ENCODE measurements around the gene PFKM.
A peak's percentile ranks its signal among the peaks of the same experiment; 100 is the strongest.

PFKM gene

DNA sequence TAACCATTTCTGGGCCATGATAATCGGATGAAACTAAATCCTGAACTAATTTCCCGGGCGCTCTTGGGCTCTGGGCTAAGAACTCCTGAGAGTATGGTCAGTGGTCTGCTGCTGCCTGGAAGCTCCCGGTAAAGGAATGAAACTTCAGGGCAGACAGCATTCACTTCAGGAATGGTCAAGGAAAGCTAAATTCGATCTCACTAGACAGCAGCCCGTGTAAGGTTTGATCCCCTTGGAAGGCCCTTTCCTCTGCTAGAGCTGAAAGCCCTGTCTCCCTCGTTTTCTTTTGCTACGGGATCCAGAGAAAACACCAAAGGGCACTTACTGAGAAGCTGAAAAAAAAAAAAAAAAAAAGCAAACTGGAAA, 37.5 kb downstream of the PFKM start:
- DNase-seq (ENCODE audit: low spot score), result no peak

- DNase-seq (ENCODE audit: low spot score), result peak; percentile 99
Observed at GRCh38 chr12:48157018-48157888, 38.1 kb downstream of the PFKM start, which contains the start of gene ASB8. ASB8 (minus strand) TSS chr12:48157515; CDS start chr12:48153496, 4,019 bp downstream.

DNA sequence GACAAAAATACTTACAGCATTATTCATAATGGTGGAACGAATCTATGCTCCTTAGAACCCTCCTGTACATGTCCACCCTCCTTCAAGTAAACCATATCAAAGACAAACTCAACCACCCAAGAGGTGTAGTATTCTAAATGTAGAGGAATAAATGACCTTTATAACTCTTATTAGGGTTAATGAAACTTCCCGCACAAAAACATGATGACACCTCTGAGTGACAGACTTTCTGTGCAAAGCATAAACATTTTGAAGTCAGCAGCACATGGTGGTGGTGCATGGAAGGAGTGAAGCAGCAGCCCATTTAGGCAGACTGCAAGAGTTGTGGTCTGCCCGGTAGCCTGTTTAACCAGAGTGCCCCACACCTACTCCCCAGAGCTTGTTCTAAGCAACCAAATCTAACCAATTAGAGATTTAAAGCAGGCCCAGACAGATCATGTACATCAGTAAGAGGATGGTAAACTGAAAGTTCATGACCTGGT, 38.8 kb downstream of the PFKM start:
- DNase-seq (ENCODE audit: low spot score), result peak; percentile 12

DNA sequence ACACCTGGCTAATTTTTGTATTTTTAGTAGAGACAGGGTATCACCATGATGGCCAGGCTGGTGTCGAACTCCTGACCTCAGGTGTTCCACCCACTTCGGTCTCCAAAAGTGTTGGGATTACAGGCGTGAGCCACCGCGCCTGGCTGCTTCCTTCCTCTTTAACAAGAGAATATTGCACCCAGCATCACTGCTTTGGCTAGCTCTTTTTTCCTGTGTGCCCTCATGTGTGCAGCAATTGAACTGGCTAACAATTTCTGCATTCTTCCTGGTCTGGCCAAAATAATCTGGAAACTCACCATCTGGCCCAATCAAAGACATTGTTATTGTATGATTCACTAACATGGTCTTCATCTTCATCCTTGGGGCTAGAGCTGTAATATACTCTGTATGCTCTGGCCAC, 40.9 kb downstream of the PFKM start:
- DNase-seq (ENCODE audit: low spot score), result no peak

DNA sequence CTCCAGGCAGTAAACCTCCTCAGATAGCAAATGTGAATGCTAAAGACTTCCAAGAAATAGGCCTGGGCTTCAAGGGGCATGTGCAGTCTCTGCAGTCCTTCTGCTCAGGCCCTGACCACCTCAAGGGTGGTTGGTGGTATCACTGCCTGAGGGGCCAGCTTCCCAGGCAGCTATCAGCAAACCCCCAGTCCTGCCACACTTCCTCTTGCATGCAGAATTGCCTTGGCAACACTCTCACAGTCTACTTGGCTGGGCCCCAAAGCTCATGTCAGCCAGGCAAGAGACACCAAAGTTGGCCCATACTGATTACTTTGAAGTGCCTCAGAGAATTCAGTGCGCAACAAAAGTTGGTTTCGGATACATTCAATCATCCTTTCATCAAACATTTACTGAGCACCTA, 41.6 kb downstream of the PFKM start:
- no peak for DNase-seq (ENCODE audit: low spot score)

- DNase-seq (ENCODE audit: low spot score), result no peak
Observed at GRCh38 chr12:48163150-48163747, 44.1 kb downstream of the PFKM start.

DNA sequence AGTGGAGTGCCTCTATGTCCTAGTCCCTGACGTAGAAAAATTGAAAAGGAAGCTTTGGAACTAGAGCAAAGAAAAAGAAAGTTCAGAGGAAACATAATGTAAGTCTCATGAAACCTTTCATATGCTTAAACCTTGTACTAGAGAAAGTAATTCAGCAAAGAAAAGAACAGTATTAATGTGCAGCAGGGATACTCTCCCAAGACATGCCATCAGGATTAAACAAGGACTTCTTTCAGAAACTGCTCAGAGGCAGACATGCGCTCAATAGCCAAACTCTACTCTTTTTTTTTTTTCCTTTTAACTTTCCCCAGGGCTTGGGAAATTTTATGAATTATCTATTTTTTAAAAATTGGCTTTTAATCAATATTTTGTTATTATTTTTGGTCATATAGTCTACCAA, 45.3 kb downstream of the PFKM start:
- no peak for DNase-seq (ENCODE audit: low spot score)

DNA sequence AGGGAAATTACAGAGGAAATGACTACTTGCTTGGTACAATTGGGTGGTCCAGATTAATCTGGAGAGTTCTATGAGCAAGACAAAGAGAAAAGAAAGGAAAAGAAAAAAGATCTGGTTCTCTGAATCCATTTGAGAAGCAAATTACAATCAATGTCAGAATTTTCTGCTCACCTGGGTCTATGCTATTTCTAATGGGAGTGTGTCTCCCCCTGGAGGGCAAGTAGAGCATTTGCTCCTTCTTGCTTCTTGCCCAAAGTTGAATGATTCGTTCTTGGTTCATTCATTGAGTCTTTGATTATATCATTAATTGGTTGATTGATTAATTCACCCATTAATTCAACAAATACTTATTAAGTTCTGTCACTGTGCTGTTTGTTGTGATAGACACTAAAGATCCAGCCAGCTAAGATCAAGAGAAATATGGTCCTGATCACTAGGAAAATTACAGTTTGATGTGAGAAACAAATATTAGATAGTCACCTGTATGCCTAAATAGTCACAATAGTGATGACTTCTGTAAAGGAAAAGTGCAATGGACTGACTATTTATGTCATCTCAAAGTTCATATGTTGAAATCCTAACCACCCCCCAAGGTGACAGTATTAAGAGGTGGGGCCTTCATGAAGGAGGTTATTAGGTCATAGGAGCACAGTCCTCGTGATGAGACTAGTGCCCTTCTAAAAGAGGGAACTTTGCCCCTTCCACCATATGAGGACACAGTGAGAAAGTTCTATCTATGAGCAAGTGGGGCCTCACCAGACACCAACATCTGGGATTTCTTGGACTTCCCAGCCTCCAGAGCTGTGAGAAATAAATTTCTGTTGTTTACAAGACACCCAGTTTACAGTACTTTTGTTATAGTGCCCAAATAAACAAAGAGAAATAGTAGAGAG, 46.2 kb downstream of the PFKM start:
- peak; percentile 61 for DNase-seq (ENCODE audit: low spot score)

DNA sequence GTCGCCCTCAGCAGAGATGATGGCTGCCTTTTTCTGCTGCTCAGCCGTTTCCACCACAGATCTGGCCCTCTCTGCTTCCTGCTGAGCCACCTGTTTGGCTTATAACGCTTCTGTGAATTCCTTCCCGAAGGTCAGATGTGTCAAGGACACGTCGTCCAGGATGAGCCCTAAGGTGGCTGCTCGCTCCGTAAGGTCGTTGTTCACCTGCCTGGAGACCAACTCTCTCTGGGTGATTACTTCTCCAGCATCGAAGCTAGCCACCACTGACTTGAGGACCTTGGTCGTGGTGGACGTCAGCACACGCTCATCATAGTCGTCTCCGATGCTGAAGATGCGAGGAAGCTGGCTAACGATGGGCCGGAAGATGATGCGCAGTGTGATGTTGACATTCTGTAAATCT, 49.8 kb downstream of the PFKM start:
- no peak for DNase-seq (ENCODE audit: low spot score)

DNA sequence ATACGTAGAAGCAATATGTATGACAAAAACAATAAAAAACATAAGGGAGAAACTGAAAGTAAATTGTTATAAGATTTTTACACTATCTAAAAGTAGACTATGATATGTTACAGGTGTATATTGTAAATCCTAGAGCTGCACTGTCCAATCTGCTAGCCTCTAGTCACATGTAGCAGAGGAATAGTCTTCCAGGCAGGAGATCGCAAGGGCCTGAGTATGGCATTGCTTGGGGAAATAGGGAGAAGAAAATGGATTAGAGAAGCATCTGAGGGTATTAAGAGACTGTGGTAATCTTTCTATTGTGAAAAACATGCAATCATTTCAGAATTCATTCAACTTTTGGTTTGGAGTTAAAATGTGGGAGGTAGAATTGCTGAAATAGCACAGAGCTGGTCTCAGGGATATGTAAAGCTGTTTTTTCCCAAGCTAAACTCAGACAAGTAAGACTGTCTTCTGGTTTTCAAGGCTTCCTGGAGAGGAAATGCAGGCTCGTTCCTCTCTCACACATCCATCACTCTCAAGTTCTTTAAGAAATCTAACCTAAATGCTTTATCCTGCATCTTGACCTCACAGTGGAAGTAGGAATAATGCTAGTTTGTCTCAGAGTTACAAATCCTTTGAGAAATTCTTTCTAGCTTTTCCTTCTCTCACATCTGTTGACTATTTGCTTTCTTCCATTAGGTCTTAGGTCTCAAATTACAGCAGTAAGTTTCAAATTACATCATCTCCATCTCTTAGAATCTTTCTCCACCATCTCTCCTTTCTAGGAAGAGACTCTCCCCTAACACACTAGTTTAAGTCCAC, 56.7 kb downstream of the PFKM start:
- no peak for DNase-seq (ENCODE audit: low spot score)

- no peak for DNase-seq (ENCODE audit: low spot score)
Observed at GRCh38 chr12:48176417-48176751, 57.2 kb downstream of the PFKM start.

DNA sequence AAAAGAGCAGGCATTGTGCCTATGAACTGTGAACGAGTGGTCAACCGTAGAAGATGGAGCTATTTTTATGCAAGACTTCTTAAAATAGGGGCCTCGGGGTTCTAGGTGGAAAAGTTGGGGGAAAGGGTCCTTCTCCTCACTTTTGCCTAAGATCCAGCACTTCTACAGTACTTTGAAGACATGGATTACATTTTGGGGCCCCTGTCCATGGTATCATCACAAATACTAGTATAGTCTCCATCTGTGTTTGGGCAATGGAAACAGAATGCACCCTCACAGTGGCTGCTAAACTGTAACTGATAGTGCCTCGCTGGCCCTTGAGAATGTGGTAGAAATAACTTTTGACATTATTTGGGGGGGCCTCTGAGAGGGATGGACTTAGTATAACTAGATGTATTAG, 58.8 kb downstream of the PFKM start:
- no peak for DNase-seq (ENCODE audit: low spot score)

GRCh38 chr12:48179466-48179865, 60.3 kb downstream of the PFKM start:
- DNase-seq (ENCODE audit: low spot score), result no peak

- DNase-seq (ENCODE audit: low spot score), result no peak
Observed at GRCh38 chr12:48180424-48180823, 61.3 kb downstream of the PFKM start.

DNA sequence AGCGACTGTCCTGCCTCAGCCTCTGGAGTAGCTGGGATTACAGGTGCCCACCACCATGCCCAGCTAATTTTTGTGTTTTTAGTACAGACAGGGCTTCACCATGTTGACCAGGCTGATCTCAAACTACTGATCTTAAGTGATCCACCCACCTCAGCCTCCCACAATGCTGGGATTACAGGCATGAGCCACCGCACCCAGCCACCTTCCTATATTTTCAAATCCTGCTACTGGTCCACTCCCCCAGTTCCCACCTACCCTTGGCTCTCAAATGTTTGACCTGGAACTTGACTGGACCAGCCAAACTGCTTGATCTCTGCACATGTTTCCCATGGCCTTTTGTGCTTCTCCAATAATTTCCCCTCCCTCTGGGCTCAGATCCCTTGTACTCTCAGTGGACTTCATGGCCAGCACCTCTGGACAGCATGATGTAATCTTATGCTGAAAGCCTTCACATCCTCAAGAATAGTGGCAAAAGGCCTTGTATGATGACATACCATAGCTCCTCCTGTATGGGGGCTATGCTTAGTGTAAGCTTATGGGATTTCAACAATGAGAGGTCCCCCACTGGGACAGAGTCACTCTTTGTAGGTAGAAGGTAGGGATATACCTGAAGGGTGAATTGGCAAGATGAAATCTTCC, 61.8 kb downstream of the PFKM start:
- no peak for DNase-seq (ENCODE audit: low spot score)

DNA sequence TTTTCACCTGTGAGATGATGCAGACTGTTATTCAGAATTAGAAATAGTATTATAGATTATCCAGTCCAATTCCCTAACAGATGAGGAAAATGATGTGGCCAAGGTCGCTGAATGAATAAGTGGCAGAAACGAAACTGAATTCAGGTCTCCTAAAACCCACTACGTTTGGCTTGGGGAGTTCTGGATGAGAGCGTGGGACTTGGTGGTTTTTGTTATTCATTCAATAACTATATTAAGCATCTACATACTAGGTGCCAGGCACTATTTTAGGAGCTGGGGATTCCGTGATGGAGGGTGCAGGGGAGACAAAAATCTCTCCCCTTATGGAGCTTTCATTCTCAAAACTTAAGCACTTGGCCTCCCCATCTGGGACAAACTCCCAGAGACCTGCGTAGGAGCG, 63.5 kb downstream of the PFKM start:
- DNase-seq (ENCODE audit: low spot score), result no peak

DNA sequence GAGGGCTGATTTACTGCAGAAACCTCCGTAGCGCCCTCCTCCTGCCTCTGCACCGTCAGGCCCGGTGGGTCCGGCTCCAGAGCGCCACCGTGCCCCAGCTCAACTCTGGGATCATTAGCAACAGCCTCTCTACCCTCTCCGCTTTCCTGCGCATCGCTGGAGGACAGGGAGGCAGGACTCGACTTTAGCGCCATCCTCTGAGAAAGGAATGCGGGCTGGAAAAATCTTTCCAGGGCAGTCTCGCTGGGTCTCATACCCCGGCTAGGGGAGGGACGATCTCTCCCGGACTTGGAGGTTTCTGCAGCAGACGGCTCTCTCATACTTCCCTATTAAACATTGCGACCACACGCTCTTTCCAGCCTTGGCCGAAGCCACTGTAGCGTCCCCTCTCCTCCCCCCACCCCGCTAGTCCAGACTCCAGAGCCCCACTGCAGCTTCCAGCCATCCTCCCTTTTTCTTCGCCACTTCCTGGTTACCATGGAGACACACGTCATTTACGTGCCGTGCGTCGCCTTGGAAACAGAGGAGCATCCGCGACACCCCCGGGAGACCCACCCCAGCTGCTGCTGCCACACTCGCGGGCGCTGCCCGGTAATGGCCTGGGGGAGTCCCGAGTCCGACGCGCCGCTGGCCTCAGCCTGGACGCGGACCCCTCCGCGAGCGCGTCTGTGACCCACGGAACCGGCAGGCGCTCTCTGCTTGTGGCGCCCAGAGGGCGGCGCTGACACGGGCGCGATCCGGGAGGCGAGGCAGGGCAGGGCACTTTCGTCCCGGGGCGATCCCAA, 64.1 kb downstream of the PFKM start, which contains the start of gene CCDC184:
CCDC184 (plus strand) TSS at position 554 of the 785 bp plus-strand sequence. CDS start 479 bp downstream, outside the sequence.
- DNase-seq (ENCODE audit: low spot score), result peak; percentile 92

- DNase-seq (ENCODE audit: low spot score), result peak; percentile 20
Observed at GRCh38 chr12:48183876-48184548, 64.8 kb downstream of the PFKM start.

DNA sequence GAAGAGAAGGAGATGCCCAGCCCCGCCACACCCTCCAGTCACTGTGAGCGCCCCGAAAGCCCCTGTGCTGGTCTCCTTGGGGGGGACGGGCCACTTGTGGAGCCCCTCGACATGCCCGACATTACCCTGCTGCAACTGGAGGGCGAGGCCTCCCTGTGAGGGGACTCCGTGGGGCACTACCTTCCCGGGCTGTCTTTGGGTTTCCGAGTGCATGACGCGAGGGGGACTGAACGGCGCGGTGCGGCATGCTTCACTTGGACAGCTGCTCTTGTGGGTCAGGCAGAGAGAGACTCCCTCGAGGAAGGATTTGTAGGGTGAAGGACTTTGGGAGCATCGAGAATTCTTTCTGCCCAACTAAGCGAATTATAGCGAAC, 65.4 kb downstream of the PFKM start:
- DNase-seq (ENCODE audit: low spot score), result no peak

Data from SK-N-DZ (cell line).